Ovary (tissue), 9 donors: Measurements from ENCODE around the gene KIAA0586. TPM values are rescaled to one million over a fixed set of nuclear protein-coding genes. Genes with fewer than 3 reads are reported as not detected.

ENCODE experiments used
- DNase-seq, 5 donors: peaks; one replicate each; pipeline ENCODE4 v3.0.0-alpha.2; 2019 to 2020
- H3K27ac ChIP-seq, 2 donors: fragments of 200-600 bp; one replicate each; pipeline versions ENCODE4 v1.5.1 to v1.8.0; 2019 to 2022
- H3K27me3 ChIP-seq: fragments of 200-600 bp; one replicate; pipeline ENCODE4 v1.8.0; 2022
- H3K36me3 ChIP-seq: fragments of 200-600 bp; sonication (generic); one replicate; pipeline ENCODE4 v1.5.1; 2019
- H3K4me1 ChIP-seq: one replicate; pipeline ENCODE4 v1.8.1; 2013; ENCODE audit warnings: mild to moderate bottlenecking, moderate library complexity; ENCODE audit not compliant: insufficient read depth
- H3K4me3 ChIP-seq: fragments of 200-600 bp; sonication (generic); one replicate; pipeline ENCODE4 v1.5.1; 2017
- H3K9me3 ChIP-seq, 2 donors: fragments of 200-600 bp in 1 of 2; sonication (generic) in 1 of 2; one replicate each; pipeline versions ENCODE4 v1.5.1 to v1.8.1; 2013 to 2019; ENCODE audit warnings: mild to moderate bottlenecking in 1 of 2, moderate library complexity in 1 of 2
- CTCF ChIP-seq, 3 donors: fragments of 450-650 bp in 2 of 3; fragments of 200-600 bp in 1 of 3; IDR thresholded peaks; one replicate each; pipeline versions ENCODE4 v1.5.1 to v1.8.0; 2016 to 2022; ENCODE audit warnings: antibody characterized with exemption in 3 of 3, mild to moderate bottlenecking in 1 of 3
- EP300 ChIP-seq: sonication (generic); formaldehyde crosslinking; IDR thresholded peaks from one replicate; pipeline ENCODE4 v1.6.1; 2017; ENCODE audit warnings: antibody characterized with exemption
- POLR2A ChIP-seq: fragments of 450-650 bp; IDR thresholded peaks from one replicate; pipeline ENCODE4 v1.6.1; 2017; ENCODE audit warnings: antibody characterized with exemption, mild to moderate bottlenecking, moderate library complexity
- WGBS, 3 donors: extraction: QIAGEN DNeasy Blood & Tissue Kit in 1 of 3; methylation state at CpG; one replicate each; pipeline versions ENCODE4 v1.1.5 to v1.1.7; 2013 to 2017; 5-methylcytosine and 5-hydroxymethylcytosine counted together
- intact Hi-C, 4 donors: fragments of 100-400 bp; cut with DNase I; formaldehyde crosslinking; loops; one replicate each; pipeline versions ENCODE4 v1.11.0 to v1.15.1; 2022 to 2023
- polyA plus RNA-seq, 2 donors: library from polyadenylated mRNA; stranded (reverse); fragments of 200-250 nt in 1 of 2; fragments of 350-450 nt in 1 of 2; fragmentation: Illumina TruSeq in 1 of 2; extraction: RNeasy Lipid Tissue Mini Kit (QIAGEN cat#74804) in 1 of 2; gene quantifications; one replicate each; pipeline ENCODE4 v1.2.3, GENCODE V29; 2013 to 2014
- total RNA-seq, 7 donors: library from RNA; depleted of rRNA in 2 of 7; stranded (reverse); fragments of >200 nt in 2 of 7; fragmentation: NEBNext Ultra II Directional in 3 of 7; extraction: Animal tissue kit (Norgen Biotek cat#: 25700) in 3 of 7; gene quantifications; one replicate each; pipeline versions ENCODE4 v1.1.0 to v1.2.4, GENCODE V29; 2016 to 2023
- donor health status: DM: no; HTN: no; CAD: no; lungs with moderate emphysema.
- donor health status: DM: no; HTN: no; CAD: no.
- donor health status: Bipolar disorder and iron deficiency.
- donor health status: DM: yes; HTN: yes; CAD: no.
- donor health status: DM: no; HTN: no; CAD: no.
- donor health status: DM: yes; HTN: yes; CAD: no.

The KIAA0586 gene
- total and polyA plus RNA-seq, 9 donors = 4.6 to 19.1 (median 13.7) TPM

- no peak for DNase-seq
- Histone ChIP-seq H3K4me1 (no peaks in the 10 kb centered on the region), H3K27ac (no peak overlapping the region), H3K27me3 (no peaks in the 10 kb centered on the region), H3K36me3 (no peaks in the 10 kb centered on the region), H3K9me3 (no peaks in the 10 kb centered on the region), H3K4me3 (no peak overlapping the region)
- WGBS, 3 donors = 88 to 92% (median 90%) methylated on average over 9 of the region's 9 CpGs
- TF ChIP-seq POLR2A (no peak), EP300 (no peak), CTCF (IDR thresholded peaks at IDR 0.05) (no peak)
- intact Hi-C loops = no loop called here
Observed at GRCh38 chr14:58455593-58456265, 28.2 kb downstream of the KIAA0586 start.

- no peaks in the 10 kb centered on the region for H3K9me3 ChIP-seq
- no peak for DNase-seq
- no peak for TF ChIP-seq POLR2A
- TF ChIP-seq EP300 = no peak
- no peak for TF ChIP-seq CTCF (IDR thresholded peaks at IDR 0.05)
- H3K36me3 ChIP-seq = no peaks in the 10 kb centered on the region
- WGBS, 3 donors = 91 to 96% (median 95%) methylated on average over 2 of the region's 2 CpGs
- no peaks in the 10 kb centered on the region for H3K4me1 ChIP-seq
- no peak overlapping the region for H3K4me3 ChIP-seq
- H3K27ac ChIP-seq = no peak overlapping the region
- intact Hi-C loops = no loop called here
- H3K27me3 ChIP-seq = peaks cover 3% of the 10 kb centered on the region
Observed at GRCh38 chr14:58460772-58461171, 33.3 kb downstream of the KIAA0586 start.

- WGBS, 3 donors = 96 to 100% (median 99%) methylated on average over 2 of the region's 2 CpGs
- intact Hi-C loops = no loop called here
- no peaks in the 10 kb centered on the region for H3K9me3 ChIP-seq
Observed at GRCh38 chr14:58463147-58463546, 35.6 kb downstream of the KIAA0586 start.

GRCh38 chr14:58464652-58465051 is 37.1 kb downstream of the KIAA0586 start:
- intact Hi-C loops = no loop called here
- no peak overlapping the region for H3K4me3 ChIP-seq
- no peaks in the 10 kb centered on the region for H3K9me3 ChIP-seq
- WGBS, 3 donors = 96% methylated on average over 8 of the region's 8 CpGs
- no peaks in the 10 kb centered on the region for H3K36me3 ChIP-seq
- no peak overlapping the region for H3K27ac ChIP-seq
- no peak for TF ChIP-seq POLR2A
- TF ChIP-seq CTCF (IDR thresholded peaks at IDR 0.05) = no peak
- no peaks in the 10 kb centered on the region for H3K4me1 ChIP-seq
- H3K27me3 ChIP-seq = peaks cover 3% of the 10 kb centered on the region
- DNase-seq = no peak

More at GRCh38 chr14:58463147-58463546, 35.6 kb downstream of the KIAA0586 start:
- TF ChIP-seq POLR2A (no peak), EP300 (no peak), CTCF (IDR thresholded peaks at IDR 0.05) (no peak)
- H3K4me3 ChIP-seq = no peak overlapping the region
- no peaks in the 10 kb centered on the region for H3K36me3 ChIP-seq
- no peaks in the 10 kb centered on the region for H3K4me1 ChIP-seq
- no peak for DNase-seq
- H3K27ac ChIP-seq = no peak overlapping the region
- H3K27me3 ChIP-seq = peaks cover 3% of the 10 kb centered on the region
